Hepatic stellate cell (primary cell): ENCODE results near the gene MYH10.
"Not testable (repeated sequence)": the region's sequence is repeated elsewhere in the genome, so short reads cannot be mapped to it uniquely, and the experiment has no call there.

Experiments
- DNase-seq: peaks from one replicate; pipeline ENCODE4 v3.0.0; 2011; ENCODE audit warnings: low spot score

MYH10 gene

GRCh38 chr17:8630227-8630801, at the start of gene MYH10:
TSS of gene MYH10 (minus strand) at chr17:8630725. CDS start at chr17:8623246, 7,479 bp downstream.
- DNase-seq: peak; percentile 10

GRCh38 chr17:8679126-8679525, 48.6 kb upstream of the MYH10 start:
- no peak for DNase-seq

GRCh38 chr17:8675306-8675705, 44.8 kb upstream of the MYH10 start:
- DNase-seq: no peak

- peak; percentile 44 for DNase-seq
Observed at GRCh38 chr17:8674344-8675305, 44.1 kb upstream of the MYH10 start.

- peak; percentile 69 for DNase-seq
Observed at GRCh38 chr17:8673612-8674011, 43.1 kb upstream of the MYH10 start.

- no peak for DNase-seq
Observed at GRCh38 chr17:8672326-8672725, 41.8 kb upstream of the MYH10 start.

- no peak for DNase-seq
Observed at GRCh38 chr17:8670421-8670820, 39.9 kb upstream of the MYH10 start.

- DNase-seq: no peak
Observed at GRCh38 chr17:8668176-8668740, 37.7 kb upstream of the MYH10 start.

- no peak for DNase-seq
Observed at GRCh38 chr17:8667421-8667820, 36.9 kb upstream of the MYH10 start.

GRCh38 chr17:8665684-8666083, 35.2 kb upstream of the MYH10 start:
- no peak for DNase-seq

GRCh38 chr17:8664456-8665126, 34.1 kb upstream of the MYH10 start:
- DNase-seq: no peak

GRCh38 chr17:8662973-8663372, 32.4 kb upstream of the MYH10 start:
- DNase-seq: no peak

- no peak for DNase-seq
Observed at GRCh38 chr17:8662076-8662831, 31.7 kb upstream of the MYH10 start.

- not testable (repeated sequence) for DNase-seq
Observed at GRCh38 chr17:8660709-8661108, 30.2 kb upstream of the MYH10 start.

- no peak for DNase-seq
Observed at GRCh38 chr17:8659758-8660410, 29.4 kb upstream of the MYH10 start.

GRCh38 chr17:8658810-8659209, 28.3 kb upstream of the MYH10 start:
- no peak for DNase-seq

GRCh38 chr17:8656693-8657092, 26.2 kb upstream of the MYH10 start:
- DNase-seq: no peak

GRCh38 chr17:8654822-8655221, 24.3 kb upstream of the MYH10 start:
- DNase-seq: no peak

GRCh38 chr17:8651013-8651412, 20.5 kb upstream of the MYH10 start:
- DNase-seq: no peak

- DNase-seq: no peak
Observed at GRCh38 chr17:8650119-8650499, 19.6 kb upstream of the MYH10 start.
